Mucosa of descending colon (tissue), 3 donors: ENCODE measurements around the gene ADRA2C. TPM values are rescaled to one million over a fixed set of nuclear protein-coding genes. Genes with fewer than 3 reads are reported as not detected.

Experiments
- ATAC-seq: fragments of 200-7000 bp; cut with Tn5 transposase; one replicate; pipeline ENCODE4 v1.9.1; 2020; ENCODE audit warnings: mild to moderate bottlenecking, moderate library complexity
- DNase-seq, 3 donors: peaks; one replicate each; pipeline ENCODE4 v3.0.0-alpha.2; 2020
- H3K36me3 ChIP-seq: fragments of 200-600 bp; one replicate; pipeline ENCODE4 v1.8.0; 2021; ENCODE audit warnings: low read depth, mild to moderate bottlenecking
- H3K4me1 ChIP-seq: fragments of 200-600 bp; one replicate; pipeline ENCODE4 v1.8.0; 2021; ENCODE audit warnings: low read depth, mild to moderate bottlenecking
- H3K4me3 ChIP-seq: fragments of 200-600 bp; one replicate; pipeline ENCODE4 v1.8.0; 2021; ENCODE audit warnings: mild to moderate bottlenecking
- H3K9me3 ChIP-seq: fragments of 200-600 bp; one replicate; pipeline ENCODE4 v1.8.0; 2021; ENCODE audit warnings: mild to moderate bottlenecking
- intact Hi-C, 2 donors: fragments of 100-400 bp; cut with DNase I in 1 of 2; cut with micrococcal nuclease in 1 of 2; formaldehyde crosslinking; loops; one replicate each; pipeline versions ENCODE4 v1.11.0 to v1.11.1; 2022; cut with DNase I, micrococcal nuclease
- total RNA-seq, 3 donors: library from RNA; stranded (reverse); fragmentation: NEBNext Ultra II Directional in 2 of 3; extraction: Animal tissue kit (Norgen Biotek cat#: 25700) in 2 of 3; gene quantifications; one replicate each; pipeline versions ENCODE4 v1.2.1 to v1.2.4, GENCODE V29; 2021 to 2023
- TF ChIP-seq, protein P1 (sequence below): fragments of 200-600 bp; IDR thresholded peaks from one replicate; pipeline ENCODE4 v1.8.0; 2022; ENCODE audit warnings: antibody characterized with exemption, mild to moderate bottlenecking
- donor health status: DM: no; HTN: no; CAD: no; lungs with moderate emphysema.
- donor health status: DM: no; HTN: no; CAD: no.
- donor health status: DM: no; HTN: yes; CAD: no.

The ADRA2C gene
- total RNA-seq, 3 donors from 2014 or later, result 0.69 to 2.3 (median 1.4) TPM

DNA sequence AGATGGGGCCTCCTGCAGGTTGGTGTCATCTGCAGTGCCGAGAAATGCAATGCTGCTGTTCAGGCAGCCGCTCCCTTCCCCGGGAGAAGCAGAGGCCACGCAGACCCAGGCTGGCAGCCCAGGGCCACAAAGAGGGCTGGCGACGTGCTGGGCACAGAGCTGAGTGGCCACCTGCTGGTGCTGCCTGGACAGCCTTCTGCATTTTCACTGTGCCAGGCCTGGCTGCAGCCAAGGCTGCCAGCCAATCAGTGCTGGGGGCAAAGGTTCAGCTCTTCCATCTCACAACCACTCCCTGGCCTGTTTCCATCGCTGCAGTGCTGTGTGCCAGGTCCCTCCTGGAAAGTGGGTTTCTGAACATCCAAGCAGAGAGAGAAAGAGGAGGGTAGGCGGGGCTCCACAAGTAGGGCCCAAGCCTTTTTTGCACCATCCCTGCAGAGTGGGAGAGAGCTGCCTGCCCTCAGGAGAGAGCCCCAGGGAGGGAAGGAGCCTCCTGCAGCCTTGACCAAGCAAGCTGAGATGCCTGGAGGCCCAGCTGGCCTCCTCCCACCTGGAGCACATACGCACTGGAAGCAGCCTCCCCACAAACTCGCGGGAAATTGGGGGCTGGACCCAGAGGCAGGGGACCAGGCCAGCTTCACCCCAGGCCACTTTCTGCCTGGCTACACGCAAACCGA, 20.1 kb downstream of the ADRA2C start:
- no peaks in the 10 kb centered on the region for H3K9me3 ChIP-seq
- H3K4me3 ChIP-seq, result no peak overlapping the region
- TF ChIP-seq, protein P1, sequence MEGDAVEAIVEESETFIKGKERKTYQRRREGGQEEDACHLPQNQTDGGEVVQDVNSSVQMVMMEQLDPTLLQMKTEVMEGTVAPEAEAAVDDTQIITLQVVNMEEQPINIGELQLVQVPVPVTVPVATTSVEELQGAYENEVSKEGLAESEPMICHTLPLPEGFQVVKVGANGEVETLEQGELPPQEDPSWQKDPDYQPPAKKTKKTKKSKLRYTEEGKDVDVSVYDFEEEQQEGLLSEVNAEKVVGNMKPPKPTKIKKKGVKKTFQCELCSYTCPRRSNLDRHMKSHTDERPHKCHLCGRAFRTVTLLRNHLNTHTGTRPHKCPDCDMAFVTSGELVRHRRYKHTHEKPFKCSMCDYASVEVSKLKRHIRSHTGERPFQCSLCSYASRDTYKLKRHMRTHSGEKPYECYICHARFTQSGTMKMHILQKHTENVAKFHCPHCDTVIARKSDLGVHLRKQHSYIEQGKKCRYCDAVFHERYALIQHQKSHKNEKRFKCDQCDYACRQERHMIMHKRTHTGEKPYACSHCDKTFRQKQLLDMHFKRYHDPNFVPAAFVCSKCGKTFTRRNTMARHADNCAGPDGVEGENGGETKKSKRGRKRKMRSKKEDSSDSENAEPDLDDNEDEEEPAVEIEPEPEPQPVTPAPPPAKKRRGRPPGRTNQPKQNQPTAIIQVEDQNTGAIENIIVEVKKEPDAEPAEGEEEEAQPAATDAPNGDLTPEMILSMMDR, result peak; percentile 15
- no peaks in the 10 kb centered on the region for H3K36me3 ChIP-seq
- ATAC-seq (peak; percentile 93), DNase-seq (peak in 2 of 3 donors; percentile 70 to 73)
- intact Hi-C loops, result no loop called here
- H3K4me1 ChIP-seq, result no peaks in the 10 kb centered on the region

DNA sequence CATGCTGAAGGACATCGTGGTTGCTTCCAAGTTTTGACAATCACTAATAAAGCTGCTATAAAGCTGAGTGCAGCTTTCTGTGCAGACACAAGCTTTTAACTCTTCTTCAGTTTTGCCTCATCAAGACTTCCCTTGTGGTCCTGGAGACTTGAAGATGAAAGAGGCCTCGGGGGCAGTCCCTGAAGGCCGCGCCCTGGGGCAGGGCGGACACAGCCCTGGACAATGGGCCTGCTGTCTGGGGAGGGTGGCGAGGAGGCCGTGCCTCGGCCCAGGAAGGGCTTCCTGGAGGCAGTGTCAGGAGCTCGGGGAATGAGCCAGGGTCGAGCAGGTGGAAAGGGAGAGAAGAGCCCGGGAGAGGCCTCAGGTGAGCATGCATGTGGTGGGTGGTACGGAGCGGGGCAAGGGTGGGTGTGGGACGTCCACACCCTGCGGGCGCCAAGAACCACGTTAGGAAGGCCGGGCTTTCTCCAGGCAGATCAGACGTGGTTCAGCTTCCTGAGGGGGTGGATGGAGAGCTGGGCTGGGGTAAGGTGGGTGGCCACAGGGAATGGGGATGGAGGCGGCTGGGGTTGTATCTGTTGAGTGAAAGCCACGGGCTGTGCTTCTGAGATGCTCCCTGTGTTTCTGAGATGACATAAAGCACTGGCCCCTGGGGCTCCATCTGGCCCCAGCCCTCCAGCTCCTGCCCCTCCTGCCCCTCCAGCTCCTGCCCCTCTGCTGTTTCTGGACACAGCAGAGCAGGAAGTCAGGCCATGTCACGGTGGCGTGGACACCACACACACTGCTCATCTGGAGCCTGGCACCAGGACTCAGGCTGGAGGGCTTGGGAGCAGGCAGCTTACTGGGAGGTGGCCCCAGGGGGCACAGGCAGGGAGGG, 21.5 kb downstream of the ADRA2C start:
- TF ChIP-seq, protein P1, result no peak
- intact Hi-C loops, result no loop called here
- ATAC-seq (no peak), DNase-seq (no peak)
- no peaks in the 10 kb centered on the region for H3K4me1 ChIP-seq
- no peaks in the 10 kb centered on the region for H3K36me3 ChIP-seq
- H3K4me3 ChIP-seq, result no peak overlapping the region
- no peaks in the 10 kb centered on the region for H3K9me3 ChIP-seq

DNA sequence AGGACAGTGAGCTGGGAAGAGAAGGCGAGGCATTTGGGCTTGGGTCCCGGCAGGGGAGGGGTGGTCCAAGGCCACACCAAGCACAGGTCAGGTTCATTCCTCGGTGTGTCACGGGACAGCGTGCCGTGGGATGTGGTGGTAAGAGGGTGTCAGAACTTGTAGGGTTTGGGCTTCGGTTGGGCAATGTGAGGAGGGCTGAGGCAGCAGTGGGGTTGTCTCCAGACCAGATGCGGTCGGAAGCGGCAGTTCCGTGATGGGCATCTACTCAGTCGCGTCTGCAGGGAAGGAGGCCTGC, 22.1 kb downstream of the ADRA2C start:
- intact Hi-C loops, result no loop called here
- ATAC-seq (no peak), DNase-seq (no peak)
- Histone ChIP-seq H3K4me3 (no peak overlapping the region), H3K36me3 (no peaks in the 10 kb centered on the region), H3K9me3 (no peaks in the 10 kb centered on the region), H3K4me1 (no peaks in the 10 kb centered on the region)
- TF ChIP-seq, protein P1, result no peak

DNA sequence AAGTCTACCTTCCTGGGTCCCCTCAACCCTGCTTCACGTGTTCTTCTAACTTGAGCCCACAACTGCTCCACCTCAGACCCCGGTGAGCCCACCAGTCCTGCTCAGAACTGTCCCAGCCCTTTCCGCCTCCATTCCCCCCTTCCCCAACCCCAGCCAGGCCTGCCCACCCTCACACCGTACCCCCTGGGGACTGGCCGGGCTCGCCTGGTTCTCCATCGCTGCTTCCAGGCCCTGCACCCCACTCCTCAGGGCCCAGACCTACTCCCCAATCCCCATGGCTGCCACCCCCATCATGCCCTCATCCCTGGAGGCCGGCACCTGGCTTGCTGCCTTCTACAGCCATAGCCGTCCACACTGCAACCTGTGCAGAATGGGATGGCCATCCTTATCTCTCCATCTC, 23.4 kb downstream of the ADRA2C start:
- Histone ChIP-seq H3K4me1 (no peaks in the 10 kb centered on the region), H3K36me3 (no peaks in the 10 kb centered on the region), H3K4me3 (no peak overlapping the region), H3K9me3 (no peaks in the 10 kb centered on the region)
- no peak for ATAC-seq
- intact Hi-C loops, result no loop called here
- DNase-seq, result no peak
- TF ChIP-seq, protein P1, result no peak

DNA sequence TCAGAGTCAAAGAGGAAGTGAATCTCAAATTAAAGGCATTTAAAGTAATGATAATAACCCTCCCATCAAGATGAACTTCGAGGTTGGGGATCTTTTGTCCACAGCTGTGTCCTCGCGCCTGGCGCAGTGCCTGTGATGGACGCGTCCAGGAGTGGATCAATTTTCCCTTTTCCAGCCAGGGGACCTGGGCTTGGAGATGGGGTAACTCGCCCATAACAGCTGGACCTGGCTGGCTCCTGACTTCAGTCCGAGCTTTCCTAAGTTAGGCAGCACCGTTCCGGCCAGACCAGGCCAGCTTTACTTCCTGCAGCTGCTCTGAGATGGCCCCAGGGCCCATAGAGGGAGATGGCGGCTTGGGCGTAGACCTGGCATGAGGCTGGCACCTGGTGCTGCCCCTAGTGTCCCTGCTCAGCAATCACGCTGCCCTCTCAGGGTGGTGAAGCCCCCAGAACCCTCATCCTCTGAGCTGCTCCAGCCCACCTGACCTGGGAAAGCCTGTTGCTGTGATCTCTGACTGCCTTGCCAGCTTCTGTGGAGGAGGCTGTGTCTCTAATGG, 23.9 kb downstream of the ADRA2C start:
- TF ChIP-seq, protein P1, result no peak
- no peaks in the 10 kb centered on the region for H3K36me3 ChIP-seq
- no peaks in the 10 kb centered on the region for H3K9me3 ChIP-seq
- DNase-seq, result peak in 1 of 3 donors; percentile 22
- intact Hi-C loops, result no loop called here
- ATAC-seq, result no peak
- H3K4me3 ChIP-seq, result no peak overlapping the region
- H3K4me1 ChIP-seq, result no peaks in the 10 kb centered on the region
